Sigmoid colon (tissue), 7 donors: ENCODE data around the gene YIF1B. TPM values are rescaled to one million over a fixed set of nuclear protein-coding genes. Genes with fewer than 3 reads are reported as not detected.

ENCODE experiments used
- DNase-seq: peaks from one replicate; pipeline ENCODE4 v3.0.0-alpha.2; 2019
- H3K27ac ChIP-seq, 4 donors: fragments of 200-600 bp; sonication (generic); one replicate each; pipeline ENCODE4 v1.5.1; 2016 to 2019; ENCODE audit warnings: mild to moderate bottlenecking in 1 of 4
- H3K27me3 ChIP-seq, 3 donors: fragments of 200-600 bp; sonication (generic); one replicate each; pipeline ENCODE4 v1.5.1; 2019; ENCODE audit warnings: mild to moderate bottlenecking in 1 of 3
- H3K36me3 ChIP-seq, 4 donors: fragments of 200-600 bp; sonication (generic); one replicate each; pipeline ENCODE4 v1.5.1; 2016 to 2019
- H3K4me1 ChIP-seq, 4 donors: fragments of 200-600 bp; sonication (generic); one replicate each; pipeline ENCODE4 v1.5.1; 2017 to 2019
- H3K4me3 ChIP-seq, 4 donors: fragments of 200-600 bp; sonication (generic); one replicate each; pipeline ENCODE4 v1.5.1; 2017 to 2019; ENCODE audit warnings: mild to moderate bottlenecking in 2 of 4, moderate library complexity in 1 of 4
- H3K9me3 ChIP-seq, 4 donors: fragments of 200-600 bp in 3 of 4; sonication (generic) in 3 of 4; one replicate each; pipeline versions ENCODE4 v1.5.1 to v1.6.1; 2013 to 2019
- CTCF ChIP-seq, 4 experiments: fragments of 450-650 bp in 3 of 4; fragments of 200-600 bp in 1 of 4; IDR thresholded peaks; one replicate each; pipeline ENCODE4 v1.5.1; 2016 to 2019; ENCODE audit warnings: antibody characterized with exemption in 4 of 4, mild to moderate bottlenecking in 3 of 4, moderate library complexity in 2 of 4
- EP300 ChIP-seq, 4 donors: sonication (generic); formaldehyde crosslinking; IDR thresholded peaks; one replicate each; pipeline ENCODE4 v1.6.1; 2017; ENCODE audit warnings: antibody characterized with exemption in 4 of 4
- POLR2A ChIP-seq, 2 donors: fragments of 450-650 bp; IDR thresholded peaks; one replicate each; pipeline ENCODE4 v1.6.1; 2016; ENCODE audit warnings: antibody characterized with exemption in 2 of 2, mild to moderate bottlenecking in 2 of 2, moderate library complexity in 2 of 2
- POLR2AphosphoS5 ChIP-seq, 4 donors: sonication (generic); formaldehyde crosslinking; IDR thresholded peaks; one replicate each; pipeline ENCODE4 v1.6.1; 2017; ENCODE audit warnings: antibody characterized with exemption in 4 of 4
- WGBS, 2 donors: extraction: QIAGEN DNeasy Blood & Tissue Kit; methylation state at CpG; one replicate each; pipeline ENCODE4 v1.1.7; 2013; 5-methylcytosine and 5-hydroxymethylcytosine counted together
- intact Hi-C: fragments of 100-400 bp; cut with DNase I; formaldehyde crosslinking; loops from one replicate; pipeline ENCODE4 v1.15.1; 2023
- polyA plus RNA-seq, 3 donors: library from polyadenylated mRNA; stranded (reverse); fragments of 200-250 nt; gene quantifications; one replicate each; pipeline ENCODE4 v1.2.3, GENCODE V29; 2013
- total RNA-seq, 4 donors: library from RNA; depleted of rRNA; stranded (reverse); fragments of >200 nt; gene quantifications; one replicate each; pipeline ENCODE4 v1.1.0, GENCODE V29; 2016
- donor health status: healthy with polysubstance abuse.
- donor health status: Bipolar disorder and iron deficiency.
- donor health status: healthy.

The YIF1B gene
- total and polyA plus RNA-seq, 7 donors = 12.5 to 77.5 (median 14.3) TPM

GRCh38 chr19:38355728-38356725 lies 40.3 kb upstream of the YIF1B start:
- Histone ChIP-seq H3K27me3 (peaks cover 4 to 73% (median 34%) of the 10 kb centered on the region in 3 donors), H3K27ac (no peak overlapping the region), H3K36me3 (no peaks in the 10 kb centered on the region), H3K4me3 (no peak overlapping the region), H3K9me3 (no peaks in the 10 kb centered on the region), H3K4me1 (peaks cover 0 to under 1% (median 0%) of the 10 kb centered on the region in 4 donors)
- 67 to 79% methylated on average over 16 of the region's 16 CpGs for WGBS, 2 donors
- intact Hi-C loops = no loop called here
- no peak for DNase-seq
- TF ChIP-seq POLR2A (IDR thresholded peaks at IDR 0.05) = no peak
- no peak for TF ChIP-seq POLR2AphosphoS5 (IDR thresholded peaks at IDR 0.05)
- no peak for TF ChIP-seq EP300 (IDR thresholded peaks at IDR 0.05)

- H3K9me3 ChIP-seq = no peaks in the 10 kb centered on the region
- 80 to 83% methylated on average over 8 of the region's 8 CpGs for whole genome bisulfite sequencing, 2 donors
- DNase-seq = no peak
- H3K4me1 ChIP-seq = no peaks in the 10 kb centered on the region
- H3K4me3 ChIP-seq = no peak overlapping the region
- H3K27me3 ChIP-seq = peaks cover 0 to 44% (median 6%) of the 10 kb centered on the region in 3 donors
- intact Hi-C loops = no loop called here
- no peak overlapping the region for H3K27ac ChIP-seq
- TF ChIP-seq CTCF (IDR thresholded peaks at IDR 0.05) = no peak
- TF ChIP-seq POLR2AphosphoS5 (IDR thresholded peaks at IDR 0.05) = no peak
- no peak for TF ChIP-seq POLR2A (IDR thresholded peaks at IDR 0.05)
- TF ChIP-seq EP300 (IDR thresholded peaks at IDR 0.05) = no peak
- H3K36me3 ChIP-seq = no peaks in the 10 kb centered on the region
These were observed 36.9 kb upstream of the YIF1B start for GRCh38 chr19:38352611-38353010.

- H3K4me1 ChIP-seq = no peaks in the 10 kb centered on the region
- H3K4me3 ChIP-seq = no peak overlapping the region
- H3K27me3 ChIP-seq = peaks cover 0 to 40% (median 6%) of the 10 kb centered on the region in 3 donors
- DNase-seq = no peak
- no peaks in the 10 kb centered on the region for H3K9me3 ChIP-seq
- no peak for TF ChIP-seq CTCF (IDR thresholded peaks at IDR 0.05)
- no peak for TF ChIP-seq POLR2A (IDR thresholded peaks at IDR 0.05)
- TF ChIP-seq EP300 (IDR thresholded peaks at IDR 0.05) = no peak
- TF ChIP-seq POLR2AphosphoS5 (IDR thresholded peaks at IDR 0.05) = no peak
- H3K36me3 ChIP-seq = no peaks in the 10 kb centered on the region
- intact Hi-C loops = no loop called here
- 60 to 77% methylated on average over 9 of the region's 9 CpGs for WGBS, 2 donors
- H3K27ac ChIP-seq = no peak overlapping the region
These were observed 36.2 kb upstream of the YIF1B start for GRCh38 chr19:38351865-38352395.

GRCh38 chr19:38350883-38351282 lies 35.1 kb upstream of the YIF1B start:
- TF ChIP-seq CTCF (IDR thresholded peaks at IDR 0.05) (no peak), EP300 (IDR thresholded peaks at IDR 0.05) (no peak), POLR2A (IDR thresholded peaks at IDR 0.05) (no peak), POLR2AphosphoS5 (IDR thresholded peaks at IDR 0.05) (no peak)
- WGBS, 2 donors = 88 to 90% methylated on average over 3 of the region's 3 CpGs
- H3K27me3 ChIP-seq = peaks cover 0 to 29% (median 6%) of the 10 kb centered on the region in 3 donors

GRCh38 chr19:38346837-38347236 lies 31.1 kb upstream of the YIF1B start:
- intact Hi-C loops = no loop called here
- WGBS, 2 donors = 75 to 87% methylated on average over 4 of the region's 4 CpGs
- TF ChIP-seq EP300 (IDR thresholded peaks at IDR 0.05) (no peak), POLR2AphosphoS5 (IDR thresholded peaks at IDR 0.05) (no peak), CTCF (IDR thresholded peaks at IDR 0.05) (no peak), POLR2A (IDR thresholded peaks at IDR 0.05) (no peak)
- H3K9me3 ChIP-seq = no peaks in the 10 kb centered on the region
- no peaks in the 10 kb centered on the region for H3K4me1 ChIP-seq
- H3K36me3 ChIP-seq = no peaks in the 10 kb centered on the region
- DNase-seq = no peak
- no peaks in the 10 kb centered on the region for H3K27me3 ChIP-seq
- H3K27ac ChIP-seq = no peak overlapping the region
- no peak overlapping the region for H3K4me3 ChIP-seq

More at GRCh38 chr19:38350883-38351282, 35.1 kb upstream of the YIF1B start:
- Histone ChIP-seq H3K4me1 (no peaks in the 10 kb centered on the region), H3K36me3 (no peaks in the 10 kb centered on the region), H3K9me3 (no peaks in the 10 kb centered on the region), H3K27ac (no peak overlapping the region), H3K4me3 (no peak overlapping the region)
- intact Hi-C loops = no loop called here
- no peak for DNase-seq
